Prostate gland (tissue), 2 donors: ENCODE data around the gene PEAR1. TPM values are rescaled to one million over a fixed set of nuclear protein-coding genes. Genes with fewer than 3 reads are reported as not detected.

Experiments
- DNase-seq: peaks from one replicate; pipeline ENCODE4 v3.0.0-alpha.2; 2019; ENCODE audit warnings: low spot score
- H3K27ac ChIP-seq, 2 donors: fragments of 200-600 bp; sonication (generic); 2 replicates each; pipeline ENCODE4 v1.5.1; 2017 to 2019
- H3K27me3 ChIP-seq: fragments of 200-600 bp; sonication (generic); replicated peaks from 2 replicates; pipeline ENCODE4 v1.5.1; 2019; ENCODE audit not compliant: insufficient read depth
- H3K36me3 ChIP-seq, 2 donors: fragments of 200-600 bp; sonication (generic); 1 replicate in 1 of 2; 2 replicates in 1 of 2; pipeline versions ENCODE4 v1.5.1 to v1.8.1; 2017 to 2019
- H3K4me1 ChIP-seq: fragments of 200-600 bp; sonication (generic); replicated peaks from 2 replicates; pipeline ENCODE4 v1.5.1; 2019
- H3K4me3 ChIP-seq, 2 donors: fragments of 200-600 bp; sonication (generic); 2 replicates each; pipeline ENCODE4 v1.5.1; 2017 to 2019
- H3K9me3 ChIP-seq: fragments of 200-600 bp; sonication (generic); 2 replicates; pipeline ENCODE4 v1.5.1; 2017
- CTCF ChIP-seq, 4 experiments: fragments of 200-600 bp in 2 of 4; fragments of 450-650 bp in 2 of 4; sonication (generic) in 2 of 4; IDR thresholded peaks; 1 replicate in 3 of 4; 2 replicates in 1 of 4; pipeline ENCODE4 v1.5.1; 2016 to 2019; ENCODE audit warnings: antibody characterized with exemption in 4 of 4, mild to moderate bottlenecking in 2 of 4, moderate library complexity in 2 of 4
- POLR2A ChIP-seq: fragments of 450-650 bp; IDR thresholded peaks from one replicate; pipeline ENCODE4 v1.6.1; 2016; ENCODE audit warnings: antibody characterized with exemption, mild to moderate bottlenecking
- POLR2AphosphoS5 ChIP-seq: sonication (generic); formaldehyde crosslinking; IDR thresholded peaks from one replicate; pipeline ENCODE4 v1.6.1; 2017; ENCODE audit warnings: antibody characterized with exemption
- WGBS: methylation state at CpG from one replicate; pipeline ENCODE4 v1.1.5; 2018; 5-methylcytosine and 5-hydroxymethylcytosine counted together
- intact Hi-C: fragments of 100-400 bp; cut with DNase I; formaldehyde crosslinking; loops from one replicate; pipeline ENCODE4 v1.14.2; 2022
- total RNA-seq, 2 donors: library from RNA; depleted of rRNA; stranded (reverse); fragments of >200 nt; gene quantifications; one replicate each; pipeline ENCODE4 v1.1.0, GENCODE V29; 2016

The PEAR1 gene
- total RNA-seq, 2 donors from 2014 or later = 3.6 to 20.0 TPM

GRCh38 chr1:156908955-156909354 lies 15.4 kb downstream of the PEAR1 start:
- WGBS = 64% methylated on average over 10 of the region's 10 CpGs
- no peak for DNase-seq
- H3K4me1 ChIP-seq = no peaks in the 10 kb centered on the region
- intact Hi-C loops = no loop called here
- no peaks in the 10 kb centered on the region for H3K9me3 ChIP-seq
- TF ChIP-seq CTCF (IDR thresholded peaks at IDR 0.05) (no peak), POLR2A (no peak), POLR2AphosphoS5 (no peak)
- no peak overlapping the region for H3K27ac ChIP-seq
- H3K4me3 ChIP-seq = no peak overlapping the region
- H3K36me3 ChIP-seq = no peaks in the 10 kb centered on the region
- no peaks in the 10 kb centered on the region for H3K27me3 ChIP-seq

- TF ChIP-seq POLR2A (no peak), POLR2AphosphoS5 (no peak), CTCF (IDR thresholded peaks at IDR 0.05) (no peak)
- no peaks in the 10 kb centered on the region for H3K36me3 ChIP-seq
- 91% methylated on average over 4 of the region's 5 CpGs for WGBS
- no peaks in the 10 kb centered on the region for H3K27me3 ChIP-seq
- H3K4me3 ChIP-seq = no peak overlapping the region
- DNase-seq = no peak
- no peaks in the 10 kb centered on the region for H3K9me3 ChIP-seq
- no peaks in the 10 kb centered on the region for H3K4me1 ChIP-seq
- intact Hi-C loops = no loop called here
- H3K27ac ChIP-seq = no peak overlapping the region
Observed at GRCh38 chr1:156909671-156910070, 16.2 kb downstream of the PEAR1 start.

GRCh38 chr1:156910309-156910782 lies 16.8 kb downstream of the PEAR1 start:
- H3K4me1 ChIP-seq = no peaks in the 10 kb centered on the region
- no peak overlapping the region for H3K4me3 ChIP-seq
- H3K27me3 ChIP-seq = no peaks in the 10 kb centered on the region
- peak; percentile 41 to 75 (median 44) for TF ChIP-seq CTCF (IDR thresholded peaks at IDR 0.05)
- TF ChIP-seq POLR2A = no peak
- no peak overlapping the region for H3K27ac ChIP-seq
- no peaks in the 10 kb centered on the region for H3K36me3 ChIP-seq
- no peaks in the 10 kb centered on the region for H3K9me3 ChIP-seq
- 37% methylated on average over 14 of the region's 18 CpGs for WGBS
- DNase-seq = peak; percentile 20
- intact Hi-C loops = no loop called here

- DNase-seq = no peak
- intact Hi-C loops = no loop called here
- TF ChIP-seq CTCF (IDR thresholded peaks at IDR 0.05) (no peak), POLR2AphosphoS5 (no peak), POLR2A (no peak)
- Histone ChIP-seq H3K4me1 (no peaks in the 10 kb centered on the region), H3K27me3 (no peaks in the 10 kb centered on the region), H3K36me3 (no peaks in the 10 kb centered on the region), H3K27ac (no peak overlapping the region), H3K4me3 (no peak overlapping the region), H3K9me3 (no peaks in the 10 kb centered on the region)
- WGBS = 79% methylated on average over 6 of the region's 6 CpGs
Observed at GRCh38 chr1:156911577-156912298, 18.2 kb downstream of the PEAR1 start.

- no peaks in the 10 kb centered on the region for H3K4me1 ChIP-seq
Observed at GRCh38 chr1:156912310-156912709, 18.8 kb downstream of the PEAR1 start.

More at GRCh38 chr1:156912310-156912709, 18.8 kb downstream of the PEAR1 start:
- WGBS = 86% methylated on average over 2 of the region's 2 CpGs
- no peak overlapping the region for H3K4me3 ChIP-seq
- H3K36me3 ChIP-seq = no peaks in the 10 kb centered on the region
- H3K27me3 ChIP-seq = no peaks in the 10 kb centered on the region
- no peak for TF ChIP-seq POLR2A
- no peak for TF ChIP-seq CTCF (IDR thresholded peaks at IDR 0.05)
- no peak for TF ChIP-seq POLR2AphosphoS5
- no peaks in the 10 kb centered on the region for H3K9me3 ChIP-seq
- no peak overlapping the region for H3K27ac ChIP-seq
- no peak for DNase-seq
- intact Hi-C loops = no loop called here
